ENCODE results near the gene HCN1. TPM values are rescaled to one million over a fixed set of nuclear protein-coding genes. Genes with fewer than 3 reads are reported as not detected.

Gene HCN1
- total RNA-seq, 1 donor from 2014 or later: not detected

DNA sequence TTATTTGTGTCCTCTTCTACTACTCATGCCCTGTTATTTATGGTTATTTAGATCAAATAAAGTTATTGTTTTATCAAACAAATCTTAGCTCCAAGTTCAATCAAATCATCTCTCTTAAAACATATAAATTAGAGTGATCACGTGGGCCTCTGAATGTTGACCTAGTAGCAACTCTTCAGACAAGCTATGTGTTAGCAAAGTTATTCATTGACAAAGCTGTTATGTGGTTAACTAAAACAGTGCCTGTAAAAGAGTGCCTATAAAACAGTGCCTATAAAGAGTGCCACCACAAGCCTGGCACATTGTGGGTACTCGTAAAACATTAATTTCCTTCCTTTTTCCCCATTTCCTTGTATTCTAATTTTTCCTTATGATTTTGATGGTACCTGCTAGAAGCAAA, 421.9 kb downstream of the HCN1 start:
- no peaks in the 10 kb centered on the region for H3K36me3 ChIP-seq (ENCODE audit: control insufficient read depth, insufficient read depth, low read length)
- DNase-seq (ENCODE audit: low read depth): peak; percentile 7
- H3K4me3 ChIP-seq (ENCODE audit: low read depth, low read length): no peak overlapping the region
- H3K27me3 ChIP-seq (ENCODE audit: control insufficient read depth, insufficient read depth, low read length): no peaks in the 10 kb centered on the region
- TF ChIP-seq, protein P1, sequence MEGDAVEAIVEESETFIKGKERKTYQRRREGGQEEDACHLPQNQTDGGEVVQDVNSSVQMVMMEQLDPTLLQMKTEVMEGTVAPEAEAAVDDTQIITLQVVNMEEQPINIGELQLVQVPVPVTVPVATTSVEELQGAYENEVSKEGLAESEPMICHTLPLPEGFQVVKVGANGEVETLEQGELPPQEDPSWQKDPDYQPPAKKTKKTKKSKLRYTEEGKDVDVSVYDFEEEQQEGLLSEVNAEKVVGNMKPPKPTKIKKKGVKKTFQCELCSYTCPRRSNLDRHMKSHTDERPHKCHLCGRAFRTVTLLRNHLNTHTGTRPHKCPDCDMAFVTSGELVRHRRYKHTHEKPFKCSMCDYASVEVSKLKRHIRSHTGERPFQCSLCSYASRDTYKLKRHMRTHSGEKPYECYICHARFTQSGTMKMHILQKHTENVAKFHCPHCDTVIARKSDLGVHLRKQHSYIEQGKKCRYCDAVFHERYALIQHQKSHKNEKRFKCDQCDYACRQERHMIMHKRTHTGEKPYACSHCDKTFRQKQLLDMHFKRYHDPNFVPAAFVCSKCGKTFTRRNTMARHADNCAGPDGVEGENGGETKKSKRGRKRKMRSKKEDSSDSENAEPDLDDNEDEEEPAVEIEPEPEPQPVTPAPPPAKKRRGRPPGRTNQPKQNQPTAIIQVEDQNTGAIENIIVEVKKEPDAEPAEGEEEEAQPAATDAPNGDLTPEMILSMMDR (IDR thresholded peaks at IDR 0.05; ENCODE audit: insufficient read depth, low read length, poor library complexity, severe bottlenecking): no peak

- DNase-seq (ENCODE audit: low read depth): no peak
- Histone ChIP-seq H3K27me3 (ENCODE audit: control insufficient read depth, insufficient read depth, low read length) (no peaks in the 10 kb centered on the region), H3K36me3 (ENCODE audit: control insufficient read depth, insufficient read depth, low read length) (no peaks in the 10 kb centered on the region), H3K4me3 (ENCODE audit: low read depth, low read length) (no peak overlapping the region)
- TF ChIP-seq, protein P1 (IDR thresholded peaks at IDR 0.05; ENCODE audit: insufficient read depth, low read length, poor library complexity, severe bottlenecking): no peak
Measured at GRCh38 chr5:45271626-45272025, 424.6 kb downstream of the HCN1 start.

- TF ChIP-seq, protein P1 (IDR thresholded peaks at IDR 0.05; ENCODE audit: insufficient read depth, low read length, poor library complexity, severe bottlenecking): no peak
- Histone ChIP-seq H3K4me3 (ENCODE audit: low read depth, low read length) (no peak overlapping the region), H3K36me3 (ENCODE audit: control insufficient read depth, insufficient read depth, low read length) (no peaks in the 10 kb centered on the region), H3K27me3 (ENCODE audit: control insufficient read depth, insufficient read depth, low read length) (no peaks in the 10 kb centered on the region)
- no peak for DNase-seq (ENCODE audit: low read depth)
Measured at GRCh38 chr5:45264447-45264846, 431.7 kb downstream of the HCN1 start.

DNA sequence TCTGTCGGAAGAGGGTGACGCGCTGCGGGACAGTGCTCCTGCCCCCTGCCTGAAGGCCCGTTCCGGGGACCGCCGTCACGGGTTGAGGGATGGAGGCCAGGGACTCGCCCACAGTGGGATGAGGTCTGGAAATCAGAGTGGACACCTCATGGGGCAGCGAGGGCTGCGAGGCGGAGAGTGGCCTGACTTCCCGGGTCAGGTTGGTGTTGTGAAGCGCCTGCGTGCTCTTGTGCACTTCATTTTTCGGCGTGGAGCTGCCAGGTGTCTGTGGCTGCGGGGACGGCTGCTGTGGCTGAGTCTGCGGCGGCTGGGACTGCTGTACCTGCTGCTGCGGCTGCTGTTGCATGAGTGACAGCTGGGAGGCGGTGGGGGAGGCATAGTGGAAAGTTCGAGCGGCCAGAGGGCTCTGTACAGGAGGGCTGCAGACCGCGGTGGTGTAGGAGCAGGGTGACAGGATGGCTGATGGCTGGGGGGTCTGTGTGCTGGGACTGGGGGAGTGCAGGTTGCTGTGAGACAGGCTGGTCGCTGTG, 434.1 kb downstream of the HCN1 start:
- TF ChIP-seq, protein P1 (IDR thresholded peaks at IDR 0.05; ENCODE audit: insufficient read depth, low read length, poor library complexity, severe bottlenecking): no peak
- H3K27me3 ChIP-seq (ENCODE audit: control insufficient read depth, insufficient read depth, low read length): no peaks in the 10 kb centered on the region
- H3K4me3 ChIP-seq (ENCODE audit: low read depth, low read length): no peak overlapping the region
- DNase-seq (ENCODE audit: low read depth): no peak
- no peaks in the 10 kb centered on the region for H3K36me3 ChIP-seq (ENCODE audit: control insufficient read depth, insufficient read depth, low read length)

- Histone ChIP-seq H3K27me3 (ENCODE audit: control insufficient read depth, insufficient read depth, low read length) (no peaks in the 10 kb centered on the region), H3K36me3 (ENCODE audit: control insufficient read depth, insufficient read depth, low read length) (no peaks in the 10 kb centered on the region), H3K4me3 (ENCODE audit: low read depth, low read length) (no peak overlapping the region)
- DNase-seq (ENCODE audit: low read depth): no peak
- TF ChIP-seq, protein P1 (IDR thresholded peaks at IDR 0.05; ENCODE audit: insufficient read depth, low read length, poor library complexity, severe bottlenecking): no peak
Measured at GRCh38 chr5:45261125-45261524, 435.1 kb downstream of the HCN1 start.

DNA sequence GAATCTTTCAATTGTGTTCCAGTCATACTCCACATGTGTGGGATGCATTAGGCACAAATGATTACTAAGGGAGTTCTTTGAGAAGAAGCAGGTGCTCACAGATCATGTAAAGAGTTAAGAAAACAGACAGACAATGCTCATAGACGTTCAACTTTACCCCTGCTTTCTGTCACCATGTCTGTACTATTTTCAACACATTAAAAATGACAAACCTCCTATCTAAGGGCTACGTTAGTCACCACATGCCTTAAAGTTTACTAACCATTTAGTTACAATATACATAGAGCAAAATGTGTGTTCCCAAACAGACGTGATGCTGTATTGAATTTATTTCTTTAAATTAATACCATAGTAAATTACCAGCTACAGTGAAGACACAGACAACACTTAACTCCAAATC, 435.9 kb downstream of the HCN1 start:
- Histone ChIP-seq H3K4me3 (ENCODE audit: low read depth, low read length) (no peak overlapping the region), H3K27me3 (ENCODE audit: control insufficient read depth, insufficient read depth, low read length) (no peaks in the 10 kb centered on the region), H3K36me3 (ENCODE audit: control insufficient read depth, insufficient read depth, low read length) (no peaks in the 10 kb centered on the region)
- DNase-seq (ENCODE audit: low read depth): no peak
- TF ChIP-seq, protein P1 (IDR thresholded peaks at IDR 0.05; ENCODE audit: insufficient read depth, low read length, poor library complexity, severe bottlenecking): no peak

All from kidney epithelial cell (primary cell).